OCI-LY7 (cell line): ENCODE results near the gene CORO7.

ENCODE experiments used
- CTCF ChIP-seq: fragments of 200-600 bp; sonication (generic); conservative IDR thresholded peaks from 2 replicates; pipeline ENCODE4 v1.5.1; 2014; ENCODE audit warnings: mild to moderate bottlenecking, antibody characterized with exemption, low read length, moderate library complexity, mixed read lengths
- EZH2phosphoT487 ChIP-seq: fragments of 200-600 bp; sonication (generic); IDR thresholded peaks from 2 replicates; pipeline ENCODE4 v1.6.1; 2018; ENCODE audit warnings: low read depth, borderline replicate concordance, mild to moderate bottlenecking, mixed run types, antibody characterized with exemption, low read length, moderate library complexity, mixed read lengths

DNA sequence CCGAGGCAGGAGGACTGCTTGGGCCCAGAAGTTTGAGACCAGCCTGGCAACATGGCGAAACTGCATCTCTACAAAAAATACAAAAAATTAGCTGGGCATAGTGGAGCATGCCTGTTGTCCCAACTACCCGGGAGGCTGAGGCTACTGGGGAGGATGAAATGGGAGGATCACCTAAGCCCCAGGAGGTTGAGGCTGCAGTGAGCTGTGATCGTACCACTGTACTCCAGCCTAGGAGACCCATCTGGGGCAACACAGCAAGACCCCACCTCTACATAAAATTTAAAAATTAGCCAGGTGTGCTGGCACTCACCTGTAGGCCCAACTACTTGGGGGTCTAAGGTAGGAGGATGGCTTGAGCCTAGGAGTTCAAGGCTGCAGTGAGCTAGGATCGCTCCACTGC is 67.1 kb downstream of the CORO7 start:
- TF ChIP-seq CTCF (no peak), EZH2phosphoT487 (no peak)
